GM18498 (cell line): ENCODE measurements around the gene MRPL46.
"Not testable (repeated sequence)": the region's sequence is repeated elsewhere in the genome, so short reads cannot be mapped to it uniquely, and the experiment has no call there.

Experiments
- ATAC-seq: cut with Tn5 transposase; IDR thresholded peaks from one replicate; pipeline ENCODE4 v1.9.1; 2021; ENCODE audit warnings: mild to moderate bottlenecking, moderate library complexity; ENCODE audit not compliant: unreplicated experiment

The MRPL46 gene

DNA sequence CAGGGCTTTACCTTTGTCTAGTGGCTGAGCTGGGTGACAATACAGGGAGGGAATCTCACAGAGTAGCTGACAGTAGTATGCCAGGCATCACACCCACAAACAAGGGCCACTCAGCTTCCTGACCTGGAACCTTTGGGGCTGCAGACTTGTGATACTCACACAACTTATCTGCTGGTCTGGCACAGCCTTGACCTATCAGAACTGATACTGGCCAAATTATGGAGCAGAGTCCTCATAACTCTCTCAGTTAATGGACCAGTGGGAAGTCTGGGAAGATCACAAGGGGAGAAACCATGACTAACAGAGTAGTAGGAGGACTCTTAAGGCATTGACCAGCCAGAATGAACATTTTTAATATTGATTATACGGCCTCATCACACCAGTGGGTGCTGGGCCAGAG lies 19.4 kb downstream of the MRPL46 start:
- no peak for ATAC-seq

DNA sequence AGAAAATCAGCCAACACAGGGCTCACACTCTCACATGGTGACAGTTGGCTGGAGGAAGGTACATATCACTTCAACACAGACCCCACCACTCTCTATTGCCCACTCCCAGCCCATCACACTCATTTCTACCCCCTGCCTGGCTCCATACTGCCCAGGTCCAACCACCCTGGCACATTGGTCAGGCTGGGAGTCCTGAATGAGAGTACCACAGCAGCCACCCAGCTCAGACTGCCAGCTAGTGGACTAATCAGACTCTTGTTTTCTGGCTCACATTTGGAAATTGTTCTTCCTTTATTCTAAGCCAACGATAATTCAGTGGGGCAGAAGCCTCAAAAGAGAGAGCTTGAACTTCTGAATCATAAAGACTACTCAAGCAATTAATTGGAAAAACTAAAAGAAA lies 20.0 kb downstream of the MRPL46 start:
- ATAC-seq, result no peak

DNA sequence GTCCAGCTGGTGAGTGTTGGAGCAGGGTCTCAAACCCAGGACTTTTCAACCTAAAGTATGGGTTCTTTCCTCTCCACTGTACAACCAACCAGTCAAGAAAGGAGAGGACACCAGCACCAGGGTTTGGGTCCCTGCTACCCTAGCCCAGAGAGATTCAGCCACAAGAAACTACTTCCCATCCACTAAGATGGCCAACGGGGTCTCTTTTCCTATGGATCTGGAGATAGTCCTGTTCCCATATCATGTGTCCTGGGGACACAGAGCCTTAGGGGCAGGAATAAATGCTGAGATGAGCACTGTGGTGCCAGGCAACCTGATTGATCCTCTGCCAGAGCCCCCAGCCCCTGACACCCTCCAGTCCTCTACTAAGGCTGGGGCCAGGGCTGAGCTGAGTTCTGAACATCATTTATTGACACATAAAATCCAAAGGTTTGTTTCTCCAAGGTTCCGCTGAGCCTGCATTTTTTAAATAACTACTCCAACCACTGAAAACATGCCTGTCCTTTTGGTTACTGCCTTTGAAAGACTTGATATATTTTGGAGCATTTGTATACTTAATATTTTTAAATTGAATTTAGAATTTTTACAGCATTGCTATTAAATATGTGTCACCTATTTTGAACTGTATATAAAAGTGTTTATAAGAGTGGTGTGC lies 26.0 kb downstream of the MRPL46 start:
- no peak for ATAC-seq

DNA sequence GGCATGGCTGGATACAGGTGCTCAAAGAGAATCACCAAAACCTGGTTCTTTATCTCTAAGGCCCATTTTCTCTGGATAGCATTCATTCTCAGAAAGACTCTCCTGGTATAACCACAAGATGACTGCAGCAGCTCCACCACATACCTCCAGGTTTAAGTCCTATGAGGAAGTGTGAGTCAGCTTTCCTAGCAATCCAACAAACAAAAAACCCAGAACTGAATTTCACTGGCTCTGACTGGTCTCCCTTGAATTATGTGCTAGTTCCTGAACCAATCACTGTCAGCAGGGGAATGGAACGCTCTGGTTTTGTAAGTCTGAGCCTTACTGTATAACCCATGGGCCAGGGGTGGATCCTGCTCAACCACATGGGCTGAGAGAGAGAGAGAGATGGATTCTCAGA lies 27.2 kb downstream of the MRPL46 start:
- no peak for ATAC-seq

DNA sequence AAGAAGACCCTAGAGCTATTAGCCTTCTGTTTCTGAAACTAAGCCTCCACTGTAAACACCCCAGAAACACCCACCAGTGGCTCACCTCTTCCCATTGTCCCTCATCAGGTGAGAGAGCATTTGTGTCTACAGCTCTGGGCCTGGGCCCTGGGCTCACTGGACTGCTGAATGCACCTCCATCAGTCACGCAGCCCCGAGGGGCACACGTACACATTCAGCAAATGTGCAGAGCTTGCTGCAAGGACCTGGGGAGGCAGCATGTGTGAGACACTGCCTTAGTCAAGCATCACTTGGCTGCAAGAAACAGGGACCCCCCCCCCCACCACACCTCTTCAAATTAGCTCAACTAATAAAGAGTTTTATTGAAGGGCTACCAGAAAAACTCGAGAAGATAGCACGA lies 29.0 kb downstream of the MRPL46 start:
- ATAC-seq, result no peak

DNA sequence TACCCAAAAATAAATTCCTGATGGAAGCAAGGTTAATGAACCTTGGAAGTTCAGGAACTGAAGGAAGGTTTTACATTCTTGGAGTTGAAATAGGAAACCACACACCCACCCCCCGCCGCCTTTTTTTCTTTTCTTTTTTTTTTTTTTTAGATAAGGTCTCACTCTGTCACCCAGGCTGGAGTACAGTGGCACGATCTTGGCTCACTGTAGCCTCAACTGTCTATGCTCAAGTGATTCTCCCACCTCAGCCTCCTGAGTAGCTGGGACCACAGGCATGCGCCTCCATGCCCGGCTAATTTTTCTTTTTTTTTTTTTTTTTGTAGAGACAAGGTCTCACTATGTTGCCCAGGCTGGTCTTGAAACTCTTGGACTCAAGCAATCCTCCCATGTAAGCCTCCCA lies 33.1 kb downstream of the MRPL46 start:
- ATAC-seq, result not testable (repeated sequence)

DNA sequence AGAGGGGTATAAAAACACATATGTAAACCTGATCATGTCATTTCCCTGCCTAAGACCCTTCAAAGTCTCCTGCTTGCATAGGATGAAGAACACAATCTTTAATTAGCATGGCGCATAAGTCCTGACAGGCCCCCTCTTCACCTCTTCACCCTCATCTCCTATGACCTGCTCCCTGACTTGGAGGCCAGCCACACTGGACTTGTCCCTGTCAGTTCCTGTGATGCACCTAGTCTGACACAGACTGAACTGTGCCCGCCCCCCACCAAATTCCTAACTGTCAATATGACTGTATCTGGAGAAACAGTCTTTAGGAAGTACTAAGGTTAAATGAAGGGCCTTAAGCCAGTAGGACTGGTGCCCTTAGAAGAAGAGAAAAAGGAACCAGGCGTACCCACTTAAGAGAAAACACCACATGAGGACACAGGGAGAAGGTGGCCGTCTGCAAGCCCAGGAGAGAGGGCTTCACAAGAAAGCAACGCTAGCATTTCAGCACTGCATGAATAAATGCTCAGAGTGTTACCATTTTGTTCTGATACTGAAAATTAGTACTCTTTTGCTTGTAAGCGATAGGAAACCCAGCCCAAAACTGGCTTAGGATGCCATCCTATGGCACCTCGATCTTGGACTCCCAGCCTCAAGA lies 34.0 kb downstream of the MRPL46 start:
- ATAC-seq, result no peak

DNA sequence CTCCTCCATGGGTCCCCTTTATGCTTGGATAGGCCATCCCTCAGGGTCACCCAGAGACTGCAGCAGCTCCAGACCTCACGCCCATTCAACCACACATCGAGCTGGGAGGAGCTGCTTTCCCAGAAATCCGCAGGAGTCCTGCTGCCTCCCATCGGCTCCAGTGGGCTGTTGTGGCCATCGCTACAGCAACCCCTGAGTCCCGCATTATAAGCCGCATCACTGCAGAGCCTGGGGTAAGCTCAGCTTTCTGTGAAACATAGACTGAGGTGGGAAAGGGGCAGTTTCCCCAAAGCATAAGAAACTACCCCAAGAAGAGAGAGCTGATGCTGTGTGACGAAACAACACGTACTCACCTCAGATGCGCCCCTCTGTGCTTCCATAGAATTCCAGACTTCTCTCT lies 35.7 kb downstream of the MRPL46 start:
- no peak for ATAC-seq

DNA sequence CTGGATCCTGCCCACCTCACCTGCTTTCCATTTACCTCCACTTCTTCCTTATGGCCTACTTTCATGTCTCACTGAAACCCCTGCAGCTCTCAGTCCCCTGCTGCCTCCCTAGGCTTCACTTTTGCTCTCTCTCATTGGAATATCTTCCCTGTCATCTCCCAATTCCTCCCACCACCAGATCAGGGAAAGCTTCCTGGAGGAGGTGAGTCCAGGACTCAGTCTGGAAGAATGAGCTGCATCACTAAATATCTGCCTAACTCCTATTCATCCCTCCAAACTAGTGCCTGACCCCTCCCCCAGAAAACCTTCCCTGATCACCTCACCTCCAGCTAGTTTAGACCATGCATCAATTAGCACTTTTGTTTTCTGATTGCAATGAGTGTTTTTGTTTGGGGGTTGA lies 37.1 kb downstream of the MRPL46 start:
- no peak for ATAC-seq

DNA sequence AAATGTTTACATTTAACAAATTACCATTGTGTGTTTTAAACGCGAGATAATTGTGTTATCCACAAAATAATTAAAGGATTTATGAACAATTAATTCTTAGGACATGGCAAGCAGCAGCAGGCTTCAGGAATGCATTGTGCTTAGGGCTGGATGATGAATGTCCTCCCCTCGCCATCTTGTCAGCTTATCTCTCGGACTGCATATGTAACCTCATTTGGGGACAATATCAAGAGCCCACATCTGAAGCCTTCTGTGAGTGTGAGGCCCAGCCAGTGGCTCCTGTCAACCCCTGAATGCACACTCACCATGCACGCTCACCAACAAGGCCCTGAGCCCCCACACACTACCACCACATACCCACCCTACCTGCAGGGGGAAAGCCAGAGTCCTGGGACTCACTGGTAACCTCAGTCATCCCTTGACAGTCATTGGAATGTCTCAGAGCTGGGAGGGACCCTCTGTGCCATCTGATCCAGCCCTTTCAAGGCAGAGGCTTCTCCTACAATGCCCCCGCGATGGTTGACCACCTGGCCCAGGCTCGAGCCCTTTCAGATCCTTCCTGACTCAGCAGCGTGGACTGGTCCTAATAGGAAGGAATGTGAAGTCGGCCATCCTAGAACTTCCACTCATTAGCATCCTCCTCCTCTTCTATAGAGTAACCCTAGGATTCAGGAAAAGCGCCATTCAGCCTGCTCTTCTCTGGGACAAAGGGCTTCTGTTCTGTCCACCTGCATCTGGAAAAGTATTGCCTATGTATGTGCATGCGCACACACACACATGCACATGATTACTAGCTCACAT lies 38.2 kb downstream of the MRPL46 start:
- ATAC-seq, result no peak

DNA sequence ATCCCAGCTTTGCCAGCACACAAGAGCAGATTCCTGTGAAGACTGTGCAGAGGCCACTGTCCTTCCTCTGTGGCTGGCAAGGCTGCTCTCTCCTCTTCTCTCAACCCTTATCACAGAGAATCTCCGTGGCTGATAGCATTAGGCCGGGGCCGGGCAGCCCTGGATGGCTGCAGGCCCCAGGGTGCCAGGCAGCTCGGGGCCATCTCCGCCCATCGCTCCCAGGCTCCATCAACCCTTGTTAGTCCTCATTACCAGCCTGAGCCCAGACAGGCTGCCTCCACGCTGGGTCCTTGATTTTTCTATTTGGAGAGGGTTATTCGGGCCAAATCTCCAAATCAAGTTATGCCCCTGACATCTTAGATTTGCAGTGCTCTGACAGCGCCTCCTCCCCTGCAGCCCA lies 39.1 kb downstream of the MRPL46 start:
- ATAC-seq, result no peak

DNA sequence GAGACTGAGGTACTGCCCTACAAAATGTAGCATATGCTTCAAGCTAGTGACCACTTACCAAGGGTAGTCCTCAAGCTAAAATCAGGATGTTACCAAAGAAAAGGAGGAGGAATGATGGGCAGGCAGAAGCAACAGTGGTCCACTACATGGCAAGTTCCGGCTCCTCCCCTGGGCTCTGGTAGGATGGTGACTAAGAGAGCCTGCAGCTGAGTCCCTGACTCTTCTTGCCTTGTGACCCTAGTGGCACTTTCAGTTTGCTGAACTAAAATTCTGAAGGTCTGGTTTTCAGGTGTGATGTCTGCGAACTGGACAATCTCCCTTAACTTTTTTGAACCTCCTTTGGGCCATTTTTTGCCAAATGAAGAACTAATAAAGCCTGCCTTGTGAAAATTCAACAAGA lies 40.9 kb downstream of the MRPL46 start:
- no peak for ATAC-seq

DNA sequence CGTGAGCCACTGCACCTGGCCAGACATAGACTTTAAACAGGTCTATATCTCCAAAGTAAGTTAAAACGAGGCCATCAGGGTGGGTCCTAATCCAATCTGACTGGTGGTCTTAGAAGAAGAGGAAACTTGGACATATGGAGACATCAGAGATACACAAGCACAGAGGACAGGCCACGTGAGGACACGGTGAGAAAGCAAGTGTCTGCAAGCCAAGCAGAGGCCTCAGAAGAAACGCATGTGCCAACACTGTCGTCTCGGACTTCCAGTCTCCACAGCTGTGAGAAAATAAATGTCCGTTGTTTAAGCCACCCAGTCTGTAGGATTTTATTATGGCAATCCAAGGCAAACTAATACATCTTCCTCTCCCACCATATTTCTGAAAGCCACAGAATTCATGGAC lies 43.9 kb downstream of the MRPL46 start:
- ATAC-seq, result no peak

DNA sequence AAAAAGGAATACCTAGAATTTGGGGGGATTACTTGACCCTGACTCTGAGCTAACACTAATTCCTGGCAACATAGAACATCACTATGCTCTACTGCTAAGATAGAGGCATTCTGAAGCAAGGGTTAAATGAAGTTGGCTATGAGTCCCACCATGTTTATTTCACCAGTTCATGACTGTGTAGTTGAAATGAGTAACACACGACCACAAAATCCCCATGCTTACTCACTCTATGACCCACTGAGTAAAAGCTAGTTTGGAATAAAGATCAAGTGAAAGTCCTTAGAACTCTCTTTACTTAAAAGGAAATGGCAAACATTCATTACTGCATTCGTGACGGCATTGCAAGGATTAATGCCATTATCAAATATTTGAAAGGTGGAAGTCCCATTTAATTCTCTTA lies 47.4 kb downstream of the MRPL46 start:
- no peak for ATAC-seq
